Stimulated activated CD4-positive, alpha-beta T cell treated with anti-CD3 and anti-CD28 coated beads, TNF-alpha, amount 100 ng/mL, for 1 hour (primary cell): ENCODE results near the gene PUS3.
"Not testable (repeated sequence)": the region's sequence is repeated elsewhere in the genome, so short reads cannot be mapped to it uniquely, and the experiment has no call there.

Source experiments
- DNase-seq, 3 donors: peaks; one replicate each; pipeline ENCODE4 v3.0.0-alpha.2; 2020; ENCODE audit warnings: low read depth in 3 of 3, low spot score in 1 of 3

Gene PUS3

DNA sequence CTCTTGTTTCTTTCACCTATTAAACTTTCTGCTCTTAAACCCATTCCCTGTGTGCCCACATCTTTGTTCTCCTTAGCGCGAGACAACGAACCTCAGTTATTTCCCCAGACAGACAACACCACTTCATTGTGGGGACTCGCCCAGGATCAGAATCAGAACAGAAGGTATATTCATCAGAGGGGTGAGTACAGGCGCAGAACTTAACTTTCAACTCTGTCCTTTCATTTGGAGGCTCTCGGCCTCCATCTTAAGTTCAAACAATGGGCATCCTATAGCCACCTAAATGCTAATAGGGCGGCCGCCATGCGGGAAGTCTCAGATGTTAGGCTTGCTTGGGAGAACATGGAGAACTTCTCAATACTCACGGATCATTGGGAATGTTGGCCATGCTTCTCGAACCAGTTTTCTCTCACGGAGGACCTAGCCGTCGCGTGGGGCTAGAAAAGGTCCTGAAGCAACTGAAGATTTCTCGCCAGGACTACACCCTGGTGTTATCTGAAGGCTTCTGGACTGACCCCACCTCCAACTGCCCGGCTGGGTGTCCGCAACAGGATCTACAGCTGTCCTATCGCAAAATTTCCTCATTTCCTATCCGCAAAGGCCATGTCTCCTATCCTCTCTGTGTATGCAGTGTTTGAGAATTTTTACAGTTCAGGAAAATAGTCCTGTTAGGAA, 29.0 kb downstream of the PUS3 start:
- no peak for DNase-seq

GRCh38 chr11:125872138-125872491, 30.9 kb downstream of the PUS3 start:
- DNase-seq, result no peak

GRCh38 chr11:125871391-125872137, 31.4 kb downstream of the PUS3 start:
- no peak for DNase-seq

DNA sequence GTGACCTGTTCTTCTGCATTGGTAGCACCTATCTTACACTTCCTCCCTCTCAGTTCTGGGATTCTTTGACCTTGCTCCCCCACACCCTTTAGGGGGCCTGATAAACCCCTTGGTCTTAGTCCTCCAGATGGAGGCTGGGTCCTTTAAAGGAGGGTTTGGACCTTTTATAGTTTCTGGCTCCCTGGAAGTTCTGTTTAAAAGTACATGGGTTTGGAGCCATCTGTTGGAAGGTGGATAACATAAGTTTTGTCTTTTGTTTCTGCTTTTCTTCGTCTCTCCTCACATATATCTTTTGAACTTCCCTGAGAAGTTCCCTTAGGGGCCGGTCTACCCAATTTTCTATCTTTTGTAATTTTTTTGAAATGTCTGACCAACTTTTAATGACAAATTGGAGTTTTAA, 33.5 kb downstream of the PUS3 start:
- no peak for DNase-seq

DNA sequence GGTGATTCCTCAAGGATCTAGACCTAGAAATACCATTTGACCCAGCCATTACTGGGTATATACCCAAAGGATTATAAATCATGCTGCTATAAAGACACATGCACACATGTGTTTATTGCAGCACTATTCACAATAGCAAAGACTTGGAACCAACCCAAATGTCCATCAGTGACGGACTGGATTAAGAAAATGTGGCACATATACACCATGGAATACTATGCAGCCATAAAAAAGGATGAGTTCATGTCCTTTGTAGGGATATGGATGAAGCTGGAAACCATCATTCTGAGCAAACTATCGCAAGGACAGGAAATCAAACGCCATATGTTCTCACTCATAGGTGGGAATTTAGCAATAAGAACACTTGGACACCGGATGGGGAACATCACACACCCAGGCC, 37.7 kb downstream of the PUS3 start:
- not testable (repeated sequence) for DNase-seq

- DNase-seq, result not testable (repeated sequence)
These were observed 40.2 kb downstream of the PUS3 start for GRCh38 chr11:125862786-125863185.

- not testable (repeated sequence) for DNase-seq
These were observed 45.3 kb downstream of the PUS3 start for GRCh38 chr11:125857670-125858069.

DNA sequence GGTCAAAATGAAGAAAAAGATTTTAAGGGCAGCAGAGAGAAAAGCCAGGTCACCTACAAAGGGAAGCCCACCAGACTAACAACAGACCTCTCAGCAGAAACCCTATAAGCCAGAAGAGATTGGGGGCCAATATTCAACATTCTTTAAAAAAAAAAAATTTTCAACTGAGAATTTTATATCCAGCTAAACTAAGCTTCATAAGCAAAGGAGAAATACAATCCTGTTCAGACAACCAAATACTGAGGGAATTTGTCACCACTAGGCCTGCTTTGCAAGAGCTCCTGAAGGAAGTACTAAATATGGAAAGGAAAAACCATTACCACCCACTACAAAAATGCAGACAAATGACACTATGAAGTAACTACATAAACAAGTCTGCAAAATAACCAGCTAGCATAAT, 56.8 kb downstream of the PUS3 start:
- no peak for DNase-seq
